ENCODE data around the gene AOPEP.

The AOPEP gene

DNA sequence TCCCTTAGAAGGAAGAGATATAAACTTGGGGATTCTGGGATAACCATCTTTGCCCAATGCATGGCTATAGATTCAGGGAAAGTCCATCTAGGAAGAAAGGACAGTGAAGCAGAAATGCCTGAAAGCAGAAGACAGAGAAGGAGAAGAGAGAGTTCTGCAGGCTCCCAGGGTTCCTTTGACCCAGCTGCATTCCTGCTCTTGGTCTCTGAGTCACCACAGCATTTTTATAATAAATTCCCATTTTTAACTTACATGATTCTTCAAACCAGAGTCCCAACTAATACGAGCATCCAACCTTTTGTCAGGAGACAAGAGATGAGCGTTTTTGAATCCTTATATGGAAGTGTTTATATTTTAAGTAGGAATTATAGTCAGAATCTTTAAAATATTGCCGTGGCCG is 12.0 kb upstream of the AOPEP start:
- DNase-seq (ENCODE audit: low read depth), result no peak

GRCh38 chr9:94717761-94718160 is 8.7 kb upstream of the AOPEP start:
- DNase-seq (ENCODE audit: low read depth), result no peak

DNA sequence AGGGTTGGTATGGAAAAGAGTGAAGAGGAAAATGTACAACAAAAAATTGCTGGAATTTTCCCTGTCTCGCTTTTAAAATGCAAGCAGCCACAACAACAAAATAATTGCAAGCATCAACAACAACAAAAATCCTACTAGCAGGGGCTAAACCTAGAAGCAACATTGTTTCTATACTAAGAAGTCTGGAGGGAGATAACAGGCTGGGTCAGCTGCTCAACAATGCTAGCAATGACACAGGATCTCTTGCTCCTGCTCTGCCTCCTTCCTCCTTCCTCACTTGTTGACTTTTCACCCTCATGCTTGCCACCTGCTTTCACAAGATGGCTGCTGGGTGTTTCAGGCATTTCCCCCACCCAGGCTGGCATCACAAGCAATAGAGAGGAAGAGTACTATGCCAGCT is 7.6 kb upstream of the AOPEP start:
- no peak for DNase-seq (ENCODE audit: low read depth)

GRCh38 chr9:94719878-94720277 is 6.6 kb upstream of the AOPEP start:
- DNase-seq (ENCODE audit: low read depth), result no peak

GRCh38 chr9:94720846-94721549 is 5.5 kb upstream of the AOPEP start:
- no peak for DNase-seq (ENCODE audit: low read depth)

DNA sequence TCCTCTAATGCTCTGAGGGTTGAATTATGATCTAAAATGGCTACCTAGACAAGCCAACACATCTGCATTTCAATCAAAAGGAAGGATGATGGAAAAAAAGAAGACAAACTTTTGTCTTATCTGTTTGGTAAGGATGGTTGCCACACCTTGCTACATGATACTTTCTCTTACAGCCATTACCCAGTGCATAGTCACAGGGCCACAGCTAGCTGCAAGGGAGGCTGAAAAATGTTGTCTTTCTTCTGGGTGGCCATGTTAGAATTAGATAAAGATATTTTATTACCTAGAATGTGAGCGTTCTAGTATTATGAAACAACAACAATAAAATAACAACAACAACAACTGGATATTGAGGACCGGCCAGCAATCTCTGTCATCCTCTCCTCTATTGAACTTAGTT is 4.7 kb upstream of the AOPEP start:
- DNase-seq (ENCODE audit: low read depth), result no peak

DNA sequence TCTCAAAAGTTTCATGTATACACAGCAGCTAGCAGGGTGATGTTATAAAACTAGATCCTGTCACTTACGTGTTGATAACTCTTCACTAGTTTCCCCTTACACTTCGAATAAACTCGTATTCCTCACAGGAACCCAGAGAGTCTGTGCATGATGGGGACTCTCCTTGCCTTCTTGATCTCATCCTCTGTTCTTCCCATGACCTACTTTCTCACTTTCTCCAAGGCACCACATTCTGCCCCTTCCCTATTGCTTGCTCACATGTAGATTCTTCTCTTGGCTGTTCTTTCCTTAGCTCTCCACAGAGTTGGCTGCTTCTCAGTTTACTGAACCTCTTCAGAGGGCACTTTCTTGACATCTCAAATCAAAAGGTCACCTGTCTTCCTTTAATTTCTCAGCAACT is 1.2 kb upstream of the AOPEP start:
- DNase-seq (ENCODE audit: low read depth), result no peak

DNA sequence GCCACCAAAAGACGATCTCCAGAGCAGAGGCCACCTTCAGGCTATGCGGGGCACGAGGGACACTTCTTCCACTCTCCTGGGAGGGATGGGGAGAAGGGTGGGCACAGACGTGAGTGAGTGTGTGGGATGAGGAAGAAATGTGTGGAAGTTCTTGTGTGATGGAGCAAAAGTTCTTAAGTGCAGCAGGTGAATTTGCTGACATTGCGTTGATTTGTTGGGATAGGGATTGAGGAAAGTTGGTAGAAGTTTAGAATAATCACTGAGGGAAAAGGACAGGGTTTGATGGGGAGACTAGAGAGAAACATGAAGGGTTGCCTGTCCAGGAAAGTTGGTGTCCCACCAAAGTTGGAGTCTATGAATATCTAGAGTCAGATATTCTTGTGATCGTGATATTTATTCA is 2.2 kb downstream of the AOPEP start:
- DNase-seq (ENCODE audit: low read depth), result no peak

DNA sequence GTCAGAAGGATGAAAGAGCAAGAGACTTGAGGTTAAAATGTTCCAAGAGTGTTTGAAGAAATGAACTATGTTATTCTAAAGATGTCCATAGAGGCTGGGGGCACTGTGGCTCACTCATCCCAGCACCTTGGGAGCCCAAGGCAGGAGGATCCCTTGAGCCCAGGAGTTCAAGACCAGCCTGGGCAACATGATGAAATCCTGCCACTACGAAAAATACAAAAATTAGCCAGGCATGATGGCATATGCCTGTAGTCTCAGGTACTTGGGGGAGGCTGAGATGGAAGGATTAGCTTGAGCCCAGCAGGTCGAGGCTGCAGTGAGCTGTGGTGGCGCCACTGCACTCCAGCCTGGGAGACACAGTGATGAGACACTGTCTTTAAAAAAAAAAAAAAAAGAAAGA is 2.7 kb downstream of the AOPEP start:
- DNase-seq (ENCODE audit: low read depth), result no peak

DNA sequence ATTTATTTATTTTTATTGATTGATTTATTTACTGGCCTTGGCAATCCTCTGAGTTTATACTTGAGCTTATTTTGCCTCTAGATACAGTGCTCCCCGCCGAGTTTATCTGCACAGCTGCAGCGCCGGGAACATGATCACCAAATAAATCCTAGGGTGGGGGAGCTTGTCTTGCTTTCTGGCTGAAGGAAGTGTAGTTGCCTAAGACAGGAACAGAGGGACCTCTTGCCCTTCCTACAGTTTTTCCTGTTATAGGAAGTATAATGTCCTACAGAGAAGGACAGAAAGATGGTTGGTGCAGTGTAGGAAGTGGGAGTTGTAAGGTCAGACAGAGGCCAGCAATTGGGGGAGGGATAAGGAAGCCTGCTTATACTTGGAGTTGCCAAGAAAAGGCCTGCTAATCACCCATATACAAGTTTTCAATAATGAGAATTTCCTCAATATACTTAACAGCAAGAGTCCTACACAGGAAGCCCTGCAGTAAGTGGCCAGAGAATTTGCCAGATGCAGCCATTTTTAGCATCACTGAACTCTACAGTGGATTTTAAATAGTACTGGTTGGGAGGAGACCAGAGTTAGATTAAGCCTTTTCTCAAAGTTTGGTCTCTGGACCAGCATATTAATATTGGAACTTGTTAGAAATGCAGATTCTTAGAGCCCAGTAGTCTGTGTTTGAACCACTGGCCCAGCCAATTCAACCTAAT is 7.7 kb downstream of the AOPEP start:
- no peak for DNase-seq (ENCODE audit: low read depth)

- no peak for DNase-seq (ENCODE audit: low read depth)
Observed at GRCh38 chr9:94736759-94737158, 10.3 kb downstream of the AOPEP start.

GRCh38 chr9:94740145-94740840 is 13.8 kb downstream of the AOPEP start:
- DNase-seq (ENCODE audit: low read depth), result no peak

DNA sequence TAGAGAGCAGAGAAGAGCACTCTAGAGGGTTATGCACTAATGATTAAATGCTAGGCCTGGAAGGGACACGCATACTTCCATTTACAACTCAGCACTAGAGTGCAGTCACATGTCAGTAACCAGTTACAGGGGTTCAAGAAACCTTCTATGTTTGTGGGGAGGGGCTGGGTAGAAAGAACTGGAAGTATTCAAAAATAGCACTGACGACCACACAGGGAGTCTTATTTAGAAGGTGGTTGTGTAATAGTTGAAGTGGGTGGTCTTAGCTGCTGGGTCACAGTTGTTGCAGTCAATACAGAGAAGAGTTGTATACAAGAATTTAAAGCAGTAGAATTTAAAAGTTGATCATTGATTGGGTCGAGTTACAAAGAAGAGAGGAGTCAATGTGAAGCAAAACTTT is 15.4 kb downstream of the AOPEP start:
- no peak for DNase-seq (ENCODE audit: low read depth)

DNA sequence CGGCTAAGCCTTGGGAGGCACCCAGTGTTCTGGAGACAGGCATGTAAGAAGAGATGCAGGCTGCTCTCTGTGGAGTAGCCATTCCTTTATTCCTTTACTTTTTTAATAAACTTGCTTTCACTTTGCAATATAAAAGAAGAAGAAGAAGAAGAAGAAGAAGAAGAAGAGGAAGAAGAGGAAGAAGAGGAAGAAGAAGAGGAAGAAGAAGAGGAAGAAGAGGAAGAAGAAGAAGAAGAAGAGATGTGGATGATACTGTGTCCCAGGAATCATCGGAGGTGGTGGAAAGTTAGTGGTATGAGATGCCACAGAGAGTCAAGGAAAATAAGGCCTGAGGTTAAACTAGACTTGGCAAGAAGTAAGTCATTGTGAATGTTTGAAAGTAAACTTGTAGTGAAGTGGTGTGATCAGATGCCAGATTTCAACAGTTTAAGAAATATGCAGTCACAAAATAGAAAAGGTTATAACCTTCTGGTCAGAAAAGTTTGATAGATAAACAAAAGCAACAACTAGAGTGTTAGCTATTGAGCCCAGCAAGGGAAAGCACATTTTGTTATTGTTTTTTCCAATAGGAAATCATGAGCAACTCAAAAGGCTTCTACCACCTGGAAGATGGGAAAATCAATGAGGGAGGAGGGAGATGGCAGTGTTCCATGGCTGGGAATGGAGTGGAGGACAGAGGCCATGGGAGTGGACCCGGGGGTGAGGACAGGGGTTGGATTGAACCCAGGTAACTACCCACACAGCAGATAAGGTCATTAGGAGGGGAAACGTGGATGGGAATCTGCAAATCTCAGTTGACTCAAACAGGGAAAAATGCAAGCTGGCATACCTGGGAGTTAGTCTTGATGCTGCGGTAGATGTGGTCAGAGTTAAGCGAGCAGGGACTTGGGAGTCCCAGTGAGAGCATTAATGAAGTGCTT is 16.8 kb downstream of the AOPEP start:
- no peak for DNase-seq (ENCODE audit: low read depth)

GRCh38 chr9:94745806-94746540 is 19.5 kb downstream of the AOPEP start:
- no peak for DNase-seq (ENCODE audit: low read depth)

DNA sequence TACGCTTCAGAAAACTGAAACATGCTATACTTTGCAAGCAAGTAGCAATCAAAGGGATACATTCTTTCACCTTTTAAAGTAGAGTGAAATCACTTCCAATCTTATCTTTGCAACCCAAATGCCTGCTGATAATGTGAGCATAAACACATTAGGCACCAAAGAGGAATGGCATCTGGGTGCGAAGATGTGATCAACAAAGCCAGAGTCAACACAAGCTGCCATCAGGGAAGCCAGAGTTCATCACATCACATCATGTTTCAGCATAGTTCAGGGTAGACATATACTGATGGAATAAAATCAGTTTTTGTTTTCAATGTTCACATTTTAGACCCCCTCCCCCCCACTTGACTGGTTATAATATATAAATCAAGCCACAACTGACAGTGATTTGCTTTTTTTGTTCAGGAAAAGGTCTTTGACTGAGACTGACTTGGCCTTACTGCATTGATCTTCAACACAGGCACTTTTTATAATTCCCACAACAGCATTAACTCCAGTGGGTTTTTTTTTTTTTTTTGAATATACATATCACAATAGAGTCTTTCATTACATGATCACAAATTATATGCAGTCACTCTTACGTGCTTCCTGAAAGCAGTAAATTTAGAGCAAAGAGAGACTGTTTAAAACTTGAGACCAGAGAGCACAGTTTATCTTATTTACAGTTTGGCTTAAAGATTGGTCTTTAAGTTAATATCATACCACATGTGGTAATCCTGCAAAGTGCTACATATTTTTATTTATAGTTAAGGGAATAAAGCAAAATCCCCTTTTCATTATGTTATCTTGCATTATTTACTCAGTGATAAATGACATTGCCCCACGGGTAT is 20.3 kb downstream of the AOPEP start:
- DNase-seq (ENCODE audit: low read depth), result no peak

- DNase-seq (ENCODE audit: low read depth), result no peak
Observed at GRCh38 chr9:94754976-94755475, 28.5 kb downstream of the AOPEP start.

- DNase-seq (ENCODE audit: low read depth), result no peak
Observed at GRCh38 chr9:94757158-94757557, 30.7 kb downstream of the AOPEP start.

DNA sequence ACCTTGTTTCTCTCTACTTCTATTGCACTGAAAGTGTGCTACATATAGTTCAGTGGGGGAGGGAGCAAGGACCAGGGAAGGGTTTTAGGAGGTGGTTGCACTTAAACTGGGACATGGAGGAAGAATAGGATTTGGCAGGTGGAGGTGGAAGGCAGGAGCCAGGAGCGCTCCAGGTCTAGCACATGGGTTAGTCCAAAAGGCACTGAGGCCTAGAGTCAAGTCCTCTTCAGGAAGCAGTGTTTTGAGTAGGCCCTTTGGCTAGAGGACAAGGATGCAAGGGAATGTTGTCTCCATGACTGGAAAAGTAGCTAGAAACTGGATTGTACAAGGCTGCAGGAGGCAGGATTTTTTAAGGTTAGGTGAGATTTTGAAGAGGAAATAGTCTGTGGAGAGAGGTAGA is 31.5 kb downstream of the AOPEP start:
- no peak for DNase-seq (ENCODE audit: low read depth)

DNA sequence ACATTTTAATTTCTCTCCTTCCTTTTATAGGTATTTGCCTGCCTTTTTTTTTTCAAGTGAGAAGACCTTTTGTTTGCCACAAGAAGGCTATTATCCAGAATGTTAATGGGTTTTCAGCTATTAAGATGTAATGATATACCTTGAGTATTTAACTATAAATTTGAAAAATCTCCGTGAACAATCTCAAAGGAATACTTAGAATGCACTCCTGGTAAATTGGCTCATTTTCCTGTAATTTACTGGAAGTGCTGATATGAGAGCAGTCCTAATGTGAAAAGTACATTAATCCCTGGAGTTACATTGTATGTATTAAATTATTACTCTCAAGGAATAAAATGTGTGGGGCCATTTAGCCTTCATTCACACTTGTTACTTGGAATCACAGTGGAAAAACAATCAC is 32.4 kb downstream of the AOPEP start:
- DNase-seq (ENCODE audit: low read depth), result no peak

Data from activated T-helper 9 cell treated with anti-CD3 and anti-CD28 coated beads, Interleukin-2, amount 50 U/mL, for 16 hours (primary cell).